GM19238 (cell line): ENCODE results near the gene SFXN4.
A peak's percentile ranks its signal among the peaks of the same experiment; 100 is the strongest.
"Not testable (repeated sequence)": the region's sequence is repeated elsewhere in the genome, so short reads cannot be mapped to it uniquely, and the experiment has no call there.

Source experiments
- DNase-seq: peaks from one replicate; pipeline ENCODE4 v3.0.0; 2011; ENCODE audit warnings: low spot score; ENCODE audit not compliant: insufficient read length

SFXN4 gene

DNA sequence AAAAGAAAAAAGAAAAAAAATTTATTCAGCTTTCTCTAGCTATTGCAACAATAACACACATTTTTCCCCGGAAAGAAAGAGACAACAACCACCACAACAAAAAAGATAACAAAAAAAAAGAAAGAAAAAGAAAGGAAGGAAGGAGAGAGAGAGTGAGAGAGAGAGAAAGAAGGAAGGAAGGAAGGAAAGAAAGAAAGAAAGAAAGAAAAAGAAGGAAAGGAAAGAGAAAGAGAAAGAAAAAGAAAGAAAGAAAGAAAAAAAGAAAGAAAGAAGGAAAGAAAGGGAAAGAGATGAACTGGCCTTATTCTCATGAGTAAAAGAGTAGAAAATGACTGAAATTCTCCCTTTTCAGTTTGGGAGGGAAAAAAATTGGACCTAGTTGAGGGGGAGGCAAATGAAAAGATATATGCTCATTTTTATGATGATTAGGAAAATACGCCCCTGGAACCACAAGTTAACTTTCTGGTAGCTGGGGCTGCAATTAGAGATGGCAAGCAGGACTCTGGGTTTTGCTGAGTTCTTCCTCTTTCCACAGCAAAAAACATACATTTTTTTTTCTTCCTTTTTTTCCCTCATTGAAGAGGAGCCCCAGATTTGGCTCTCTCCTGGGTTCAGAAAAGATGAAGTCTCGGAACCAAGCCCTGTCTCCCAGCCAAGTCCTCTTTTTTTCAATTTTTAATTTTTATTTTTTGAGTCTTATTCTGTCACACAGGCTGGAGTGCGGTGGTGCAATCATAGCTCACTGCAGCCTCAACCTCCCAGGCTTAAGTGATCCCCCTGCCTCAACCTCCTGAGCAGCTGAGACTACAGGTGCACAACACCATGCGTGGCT is 25.7 kb upstream of the SFXN4 start:
- DNase-seq = no peak

DNA sequence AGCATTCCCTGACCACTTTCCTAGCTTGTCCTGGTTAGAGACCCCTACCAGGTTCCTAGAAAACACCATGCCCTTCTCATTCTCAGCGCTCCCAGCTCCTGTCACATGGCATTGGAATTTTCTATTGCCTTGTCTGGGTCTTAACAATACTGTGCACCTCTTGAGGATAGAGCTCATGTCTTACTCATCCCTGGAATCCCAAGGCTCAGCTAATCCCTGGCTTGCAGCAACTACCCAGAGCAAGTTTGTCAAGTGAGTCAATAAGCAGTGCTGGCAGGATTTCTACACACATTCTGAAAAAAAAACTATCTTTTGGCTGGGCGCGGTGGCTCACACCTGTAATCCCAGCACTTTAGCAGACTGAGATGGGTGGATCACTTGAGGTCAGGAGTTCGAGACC is 24.8 kb upstream of the SFXN4 start:
- no peak for DNase-seq

GRCh38 chr10:119189811-119190282 is 24.3 kb upstream of the SFXN4 start:
- peak; percentile 35 for DNase-seq

DNA sequence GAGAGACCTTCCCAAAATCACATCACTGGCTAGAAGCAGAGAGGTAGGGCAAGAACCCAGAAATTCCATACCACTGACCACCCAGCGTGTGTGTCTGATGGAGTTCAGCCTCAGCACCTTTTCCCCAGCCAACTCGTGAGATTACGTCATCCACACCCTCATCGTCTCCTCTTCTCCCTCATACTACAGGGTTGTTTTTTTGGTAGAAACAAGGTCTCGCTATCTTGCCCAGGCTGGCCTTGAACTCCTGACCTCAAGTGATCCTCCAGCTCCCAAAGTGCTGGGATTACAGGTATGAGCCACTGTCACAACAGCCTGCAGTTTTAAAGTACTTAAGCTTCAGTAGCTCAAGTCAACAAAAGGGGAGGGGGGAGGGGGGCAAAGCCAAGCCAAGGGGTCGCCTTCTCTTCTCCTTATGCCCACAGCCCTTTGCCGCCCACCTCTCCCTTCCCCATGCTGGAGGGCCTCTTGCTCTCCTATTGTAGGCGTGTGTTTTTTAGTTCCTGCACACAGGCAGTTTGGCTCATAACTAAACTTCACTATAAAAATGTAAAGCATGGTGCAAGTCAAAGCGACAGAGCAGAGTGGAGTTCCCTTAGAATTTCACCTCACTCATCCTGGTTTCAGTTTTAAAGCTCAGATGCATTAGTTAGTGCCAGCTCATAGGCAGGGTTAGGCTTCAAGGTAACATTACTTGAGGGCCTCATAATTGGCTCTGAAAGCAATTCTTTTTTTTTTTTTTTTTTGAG is 18.3 kb upstream of the SFXN4 start:
- no peak for DNase-seq

DNA sequence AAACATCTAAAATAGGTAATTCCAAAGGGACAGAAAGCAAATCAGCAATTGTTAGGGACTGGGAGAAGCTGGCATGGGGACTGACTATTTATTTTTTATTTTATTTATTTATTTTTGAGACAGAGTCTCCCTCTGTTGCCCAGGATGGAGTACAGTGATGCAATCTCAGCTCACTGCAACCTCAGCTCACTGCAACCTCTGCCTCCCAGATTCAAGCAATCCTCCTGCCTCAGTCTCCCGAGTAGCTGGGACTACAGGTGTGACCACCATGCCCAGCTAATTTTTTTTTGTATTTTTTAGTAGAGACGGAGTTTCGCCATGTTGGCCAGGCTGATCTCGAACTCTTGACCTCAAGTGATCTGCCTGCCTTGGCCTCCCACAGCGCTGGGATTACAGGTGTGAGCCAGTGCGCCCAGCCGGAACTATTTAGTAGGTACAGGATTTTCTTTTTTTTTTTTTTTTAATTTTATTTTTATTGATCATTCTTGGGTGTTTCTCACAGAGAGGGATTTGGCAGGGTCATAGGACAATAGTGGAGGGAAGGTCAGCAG is 15.4 kb upstream of the SFXN4 start:
- DNase-seq = not testable (repeated sequence)

DNA sequence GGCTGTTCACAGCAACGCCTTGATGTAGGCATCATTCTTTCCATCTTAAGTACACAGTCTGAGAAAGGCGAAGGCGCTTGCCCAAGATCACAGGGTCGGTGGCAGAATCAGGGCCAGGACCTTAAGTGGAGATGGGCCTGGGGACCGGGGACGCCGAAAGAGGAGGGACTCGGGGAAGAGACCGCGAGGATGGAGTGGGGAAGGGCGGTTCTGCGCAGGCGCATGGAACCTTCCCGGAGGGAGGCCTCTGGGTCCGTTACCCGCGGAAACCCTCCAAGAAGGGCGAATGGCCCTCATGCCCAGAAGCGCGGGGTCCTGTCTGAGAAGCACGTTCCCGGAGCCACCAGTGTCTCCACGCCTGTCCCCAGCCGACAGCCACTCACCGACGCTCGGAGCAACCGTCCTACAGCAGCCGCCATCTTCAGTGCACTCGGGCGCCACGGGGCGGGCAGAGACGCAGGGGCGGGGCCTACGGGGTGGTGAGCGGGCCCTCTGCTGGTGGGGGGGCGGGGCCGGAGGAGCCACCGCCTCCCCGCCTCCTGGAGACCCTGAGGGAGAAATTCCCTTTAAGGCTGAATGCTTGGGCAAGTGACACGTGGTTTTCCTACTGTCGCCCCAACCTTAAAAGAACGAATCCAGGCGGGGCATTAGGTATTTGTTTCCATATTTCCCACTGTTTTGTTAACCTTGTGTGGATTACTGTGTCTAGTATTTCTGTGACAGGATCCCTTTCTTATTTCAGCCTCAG is 13.0 kb upstream of the SFXN4 start, which contains the start of gene PRDX3:
Gene PRDX3 (minus strand): TSS at position 441 of the 748 bp plus-strand sequence. CDS start 22 bp downstream, at position 419.
- peak; percentile 85 for DNase-seq

GRCh38 chr10:119177708-119178371 is 12.3 kb upstream of the SFXN4 start:
- DNase-seq = no peak

DNA sequence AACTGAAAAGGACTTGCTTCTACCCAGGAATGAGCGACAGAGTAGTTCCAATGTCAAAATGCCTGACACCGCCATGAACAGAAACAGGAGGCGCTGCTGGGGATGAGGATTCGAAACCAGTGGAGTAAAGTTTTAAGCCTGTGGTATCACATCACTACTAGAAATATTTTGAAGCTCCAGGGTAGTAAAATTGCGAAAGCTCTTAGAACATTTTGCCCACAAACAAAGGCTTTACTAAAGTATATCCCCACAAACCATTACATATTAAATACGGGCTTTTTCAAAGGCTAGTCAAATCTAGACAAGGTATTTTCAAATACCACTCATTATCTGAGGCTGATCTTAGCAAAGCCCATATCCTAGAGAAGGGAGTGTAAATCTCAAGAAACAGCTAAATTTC is 10.7 kb upstream of the SFXN4 start:
- DNase-seq = no peak

- DNase-seq = no peak
Measured at GRCh38 chr10:119174109-119174508, 8.6 kb upstream of the SFXN4 start.

- DNase-seq = no peak
Measured at GRCh38 chr10:119167041-119167440, 1.5 kb upstream of the SFXN4 start.

DNA sequence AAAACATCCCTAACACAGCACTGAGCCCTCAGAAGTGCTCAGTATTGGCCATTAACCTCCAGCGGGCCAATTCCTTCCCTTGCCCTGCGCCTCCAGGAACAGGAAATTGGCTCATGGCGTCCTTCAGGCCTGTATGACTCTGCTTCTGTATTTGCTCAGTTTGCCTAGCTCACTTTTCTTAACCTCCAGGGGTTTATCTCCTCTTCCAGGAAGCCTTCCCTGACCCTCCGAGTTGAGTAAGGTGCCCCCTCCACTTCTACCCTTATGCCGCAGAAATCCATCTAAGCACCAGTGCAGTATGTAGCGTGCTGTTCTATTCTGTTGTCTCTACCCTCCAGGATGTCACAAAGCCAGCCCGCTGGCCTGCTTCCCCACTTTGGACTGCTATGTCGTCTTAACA is 1.1 kb upstream of the SFXN4 start:
- no peak for DNase-seq

DNA sequence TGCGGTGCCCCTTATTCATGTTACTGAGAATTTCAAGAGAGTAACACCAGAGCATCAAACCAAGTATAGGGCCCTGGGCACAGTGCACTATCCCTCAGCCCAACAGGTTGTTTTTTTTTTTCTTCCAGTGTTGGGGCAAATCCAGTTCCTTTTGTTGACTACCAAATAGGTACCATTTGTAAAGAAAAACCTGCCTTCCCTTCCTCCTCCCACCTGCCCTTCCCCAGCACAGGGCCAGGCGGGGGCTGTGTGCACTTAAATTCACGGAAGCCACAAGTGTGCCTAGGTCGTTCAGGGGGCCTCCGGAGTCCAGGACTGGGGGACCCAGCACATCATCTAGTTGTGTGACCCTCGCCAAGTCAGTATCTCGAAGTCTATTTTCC is 595 bp upstream of the SFXN4 start:
- DNase-seq = no peak

DNA sequence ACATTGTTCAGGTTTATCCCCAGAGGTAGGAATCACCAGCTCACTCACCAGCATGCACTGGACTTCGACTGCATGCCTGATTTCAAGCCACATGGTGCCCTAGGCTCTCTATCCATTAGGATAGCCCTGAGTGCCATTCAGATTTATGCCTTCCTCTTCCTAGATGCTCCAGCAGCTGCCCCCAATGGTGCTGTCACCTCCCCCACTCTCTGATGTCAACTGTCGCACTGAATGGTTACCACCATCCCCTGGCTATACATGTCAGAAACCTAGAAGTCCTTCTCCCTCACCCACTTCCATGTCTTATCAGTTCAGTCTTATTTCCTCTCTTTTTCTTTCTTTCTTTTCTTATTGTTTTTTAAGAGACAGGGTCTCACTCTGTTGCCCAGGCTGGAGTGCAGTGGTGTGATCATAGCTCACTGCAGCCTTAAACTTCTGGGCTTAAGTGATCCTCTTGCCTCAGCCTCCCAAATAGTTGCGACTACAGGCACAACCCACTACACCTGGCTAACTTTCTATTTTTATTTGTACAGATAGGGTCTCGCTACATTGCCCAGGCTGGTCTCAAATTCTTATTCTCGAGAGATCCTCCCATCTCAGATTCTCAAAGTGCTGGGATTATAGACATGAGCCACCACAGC is 2.9 kb downstream of the SFXN4 start:
- no peak for DNase-seq

DNA sequence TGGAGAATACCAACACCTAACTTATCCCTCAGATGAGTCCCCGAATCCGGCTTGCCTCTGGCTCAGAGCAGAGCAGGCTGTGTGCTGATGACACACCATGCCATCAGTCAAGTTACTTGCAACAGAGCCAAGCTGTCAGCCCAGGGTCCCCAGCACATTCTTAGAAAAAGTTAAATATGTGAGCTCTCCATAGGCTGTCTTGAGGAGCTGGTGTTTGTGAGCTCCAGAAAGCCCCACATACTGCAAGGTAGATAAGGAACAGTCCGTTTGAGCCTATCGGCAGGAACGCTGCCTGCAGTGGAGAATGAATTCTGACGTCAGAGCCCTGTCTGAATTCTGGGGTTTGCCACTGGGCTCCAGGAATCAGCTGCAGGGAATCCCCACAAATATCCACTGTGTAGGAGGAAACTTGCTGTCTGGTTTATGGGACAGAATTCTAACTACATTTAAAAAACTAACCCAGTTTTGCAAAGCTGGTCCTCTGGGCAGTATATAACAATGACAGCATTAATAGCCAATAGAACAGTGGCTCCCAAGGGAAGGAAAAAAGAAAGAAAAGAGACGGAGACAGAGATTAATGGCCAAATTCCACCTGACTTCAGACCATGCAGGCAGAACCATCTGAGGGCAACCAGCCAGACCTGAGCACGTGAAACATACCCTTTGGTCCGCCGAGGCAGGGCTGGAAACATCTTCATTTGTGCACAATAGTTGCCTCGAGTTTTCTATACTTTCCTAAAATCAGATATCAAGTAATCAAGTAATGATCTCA is 3.6 kb downstream of the SFXN4 start:
- no peak for DNase-seq

- no peak for DNase-seq
Measured at GRCh38 chr10:119159332-119159731, 6.2 kb downstream of the SFXN4 start.

DNA sequence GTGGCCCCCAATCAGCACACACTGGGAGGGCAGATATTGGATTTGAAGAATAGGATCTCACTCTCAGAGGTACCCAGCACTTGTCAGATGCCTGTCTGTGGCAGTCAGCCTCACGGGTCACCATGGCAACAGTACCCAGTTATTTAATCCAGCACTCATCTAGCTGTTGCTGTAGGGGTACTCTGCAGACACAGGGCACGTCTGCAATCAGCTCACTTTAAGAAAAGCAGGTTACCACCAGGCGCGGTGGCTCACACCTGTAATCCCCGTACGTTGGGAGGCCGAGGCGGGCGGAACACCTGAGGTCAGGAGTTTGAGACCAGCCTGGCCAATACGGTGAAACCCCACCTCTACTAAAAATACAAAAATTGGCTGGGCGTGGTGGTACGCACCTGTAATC is 11.9 kb downstream of the SFXN4 start:
- no peak for DNase-seq

DNA sequence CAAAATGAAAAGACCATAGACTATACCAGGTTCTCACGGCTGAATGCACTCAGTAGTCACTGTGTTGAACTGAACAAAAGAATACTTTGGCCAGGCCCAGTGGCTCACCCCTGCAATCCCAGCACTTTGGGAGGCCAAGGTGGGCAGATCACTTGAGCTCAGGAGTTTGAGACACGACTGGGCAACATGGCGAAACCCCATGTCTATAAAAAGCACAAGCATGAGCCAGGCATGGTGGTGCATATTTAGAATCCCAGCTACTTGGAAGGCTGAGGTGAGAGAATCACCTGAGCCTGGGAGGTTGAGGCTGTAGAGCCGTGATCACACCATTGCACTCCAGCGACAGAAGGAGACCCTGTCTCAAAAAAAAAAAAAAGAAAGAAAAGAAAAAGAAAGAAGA is 12.5 kb downstream of the SFXN4 start:
- no peak for DNase-seq

DNA sequence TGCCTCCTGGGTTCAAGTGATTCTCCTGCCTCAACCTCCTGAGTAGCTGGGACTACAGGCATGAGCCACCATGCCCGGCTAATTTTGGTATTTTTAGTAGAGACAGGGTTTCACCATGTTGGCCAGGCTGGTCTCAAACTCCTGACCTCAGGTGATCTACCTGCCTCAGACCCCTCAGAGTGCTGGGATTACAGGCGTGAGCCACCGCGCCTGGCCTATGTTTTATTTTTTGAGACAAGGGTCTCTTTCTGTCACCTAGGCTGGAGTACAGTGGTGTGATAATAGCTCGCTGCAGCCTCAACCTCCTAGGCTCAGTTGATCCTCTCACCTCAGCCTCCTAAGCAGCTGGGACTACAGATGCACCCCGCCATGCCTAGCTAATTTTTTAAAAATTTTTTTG is 13.9 kb downstream of the SFXN4 start:
- not testable (repeated sequence) for DNase-seq

GRCh38 chr10:119149729-119150128 is 15.8 kb downstream of the SFXN4 start:
- no peak for DNase-seq

- DNase-seq = no peak
Measured at GRCh38 chr10:119149157-119149556, 16.4 kb downstream of the SFXN4 start.
